ENCODE measurements around the gene GATA3. TPM values are rescaled to one million over a fixed set of nuclear protein-coding genes. Genes with fewer than 3 reads are reported as not detected.

Gene GATA3
- total RNA-seq, 5 donors from 2014 or later (not counting 1 experiment from before 2014, with no cell fraction given) = 47.2 to 98.1 (median 59.9) TPM

DNA sequence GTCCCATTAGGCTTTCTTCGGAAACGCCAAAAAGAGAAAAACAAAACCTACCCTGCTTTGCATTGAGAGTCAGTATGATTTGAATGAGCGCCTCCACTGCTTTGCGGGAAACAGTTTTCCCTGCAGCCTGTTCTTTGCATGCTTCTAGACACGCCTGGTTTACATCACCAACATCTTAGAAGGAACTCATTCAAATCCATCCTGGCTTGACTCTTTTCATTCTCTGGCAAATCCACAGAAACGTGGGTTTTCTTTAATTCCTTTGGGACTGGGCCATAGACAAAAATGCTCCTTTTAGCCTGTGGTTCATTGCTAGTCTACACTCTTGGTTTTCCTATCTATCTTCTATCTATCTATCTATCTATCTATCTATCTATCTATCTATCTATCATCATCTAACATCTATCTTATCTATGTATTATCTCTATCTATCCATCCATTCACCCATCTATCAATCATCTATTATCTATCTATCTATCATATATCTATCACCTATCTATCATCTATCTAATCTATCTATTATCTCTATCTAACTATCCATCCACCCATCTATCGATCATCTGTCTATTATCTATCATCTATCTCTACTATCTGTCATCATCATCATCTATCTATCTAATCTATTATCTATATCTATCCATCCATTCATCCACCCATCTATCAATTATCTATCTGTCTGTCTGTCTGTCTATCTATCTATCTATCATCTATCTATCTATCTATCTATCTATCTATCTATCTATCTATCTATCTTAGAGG is 68.3 kb downstream of the GATA3 start:
- Mint-ChIP-seq H3K4me1 (peaks cover 0 to 5% (median 0%) of the 10 kb centered on the region in 3 donors), H3K27ac (no peak overlapping the region)
- 95% methylated on average over 5 of the region's 7 CpGs for WGBS (ENCODE audit: insufficient coverage)

DNA sequence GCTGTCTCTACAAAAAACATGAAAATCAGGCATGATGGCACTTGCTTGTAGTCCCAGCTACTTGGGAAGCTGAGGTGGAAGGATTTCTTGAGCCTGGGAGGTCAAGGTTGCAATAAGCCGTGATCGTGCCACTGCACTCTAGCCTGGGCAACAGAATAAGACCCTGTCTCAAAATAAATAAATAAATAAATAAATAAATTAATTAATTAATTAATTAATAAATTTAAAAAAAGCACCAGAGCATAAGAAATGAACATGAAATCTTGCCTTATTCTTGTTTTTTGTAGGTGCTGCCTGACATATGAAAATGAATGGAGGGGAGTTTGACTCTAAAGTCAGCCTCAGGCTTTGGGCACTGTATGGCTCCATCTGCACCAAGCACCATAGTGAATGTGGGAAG is 69.9 kb downstream of the GATA3 start:
- no peaks in the 10 kb centered on the region for H3K27me3 Mint-ChIP-seq
- H3K9me3 Mint-ChIP-seq = no peaks in the 10 kb centered on the region
- no CpG with 5 or more reads among the region's 2 CpGs for WGBS (ENCODE audit: insufficient coverage)
- no peak overlapping the region for H3K4me3 Mint-ChIP-seq
- peaks cover 0 to 5% (median 0%) of the 10 kb centered on the region in 3 donors for H3K4me1 Mint-ChIP-seq
- ATAC-seq (replicated peaks in 1 of 4) (no peak), DNase-seq (no peak)
- no peaks in the 10 kb centered on the region for H3K4me1 ChIP-seq (ENCODE audit: control insufficient read depth in 1 of 2, extremely low read depth in 1 of 2, insufficient read depth in 2 of 2, low read length in 2 of 2)
- no peak overlapping the region for H3K27ac Mint-ChIP-seq
- POLR2A ChIA-PET = no interaction called here
- CTCF ChIA-PET = no interaction called here
- H3K36me3 ChIP-seq (ENCODE audit: control insufficient read depth in 2 of 2, extremely low read depth in 1 of 2, insufficient read depth in 1 of 2, low read length in 1 of 2) = no peaks in the 10 kb centered on the region
- H3K9me3 ChIP-seq = no peaks in the 10 kb centered on the region
- no peak overlapping the region for H3K4me3 ChIP-seq (ENCODE audit: control insufficient read depth in 1 of 2, extremely low read depth in 1 of 2, low read length in 1 of 2)
- no peaks in the 10 kb centered on the region for H3K36me3 Mint-ChIP-seq
- no peaks in the 10 kb centered on the region for H3K27me3 ChIP-seq (replicated peaks in 1 of 2; ENCODE audit: control insufficient read depth in 2 of 2, extremely low read depth in 1 of 2, insufficient read depth in 2 of 2, low read length in 1 of 2)
- no peak overlapping the region for H3K27ac ChIP-seq (ENCODE audit: low read length)

More for the DNA sequence above, 68.3 kb downstream of the GATA3 start:
- ATAC-seq (replicated peaks in 1 of 4) (no peak), DNase-seq (no peak)
- Histone ChIP-seq H3K27me3 (replicated peaks in 1 of 2; ENCODE audit: control insufficient read depth in 2 of 2, extremely low read depth in 1 of 2, insufficient read depth in 2 of 2, low read length in 1 of 2) (no peaks in the 10 kb centered on the region), H3K4me1 (ENCODE audit: control insufficient read depth in 1 of 2, extremely low read depth in 1 of 2, insufficient read depth in 2 of 2, low read length in 2 of 2) (no peaks in the 10 kb centered on the region), H3K4me3 (ENCODE audit: control insufficient read depth in 1 of 2, extremely low read depth in 1 of 2, low read length in 1 of 2) (no peak overlapping the region), H3K27ac (ENCODE audit: low read length) (no peak overlapping the region), H3K9me3 (no peaks in the 10 kb centered on the region), H3K36me3 (ENCODE audit: control insufficient read depth in 2 of 2, extremely low read depth in 1 of 2, insufficient read depth in 1 of 2, low read length in 1 of 2) (no peaks in the 10 kb centered on the region)
- Mint-ChIP-seq H3K36me3 (no peaks in the 10 kb centered on the region), H3K4me3 (no peak overlapping the region), H3K9me3 (no peaks in the 10 kb centered on the region), H3K27me3 (no peaks in the 10 kb centered on the region)
- CTCF ChIA-PET = no interaction called here
- POLR2A ChIA-PET = interaction anchor here in 1 of 2 donors (0.7 kb wide), 1 partner anchor 199 kb away, joined by 4 read pairs; no protein-coding TSS in a partner anchor

Other genes with a start within 250 kb of the GATA3 start
- gene TAF3, start 236.2 kb upstream of the GATA3 start, total RNA-seq = 10 to 100 TPM; 18.2 to 21.8 (median 20.0) TPM

All from T-cell (primary cell).